Transverse colon (tissue), 4 donors: ENCODE measurements around the gene PAX5. TPM values are rescaled to one million over a fixed set of nuclear protein-coding genes. Genes with fewer than 3 reads are reported as not detected.

Source experiments
- DNase-seq: peaks from one replicate; pipeline ENCODE4 v3.0.0-alpha.2; 2019
- H3K27ac ChIP-seq, 4 donors: fragments of 200-600 bp; sonication (generic); 2 replicates each; pipeline ENCODE4 v1.5.1; 2016 to 2018; ENCODE audit warnings: inconsistent platforms in 4 of 4
- H3K27me3 ChIP-seq: fragments of 200-600 bp; sonication (generic); 2 replicates; pipeline ENCODE4 v1.5.1; 2017; ENCODE audit warnings: inconsistent platforms
- H3K36me3 ChIP-seq, 4 donors: fragments of 200-600 bp; sonication (generic); 2 replicates each; pipeline ENCODE4 v1.5.1; 2017 to 2019; ENCODE audit warnings: inconsistent platforms in 4 of 4
- H3K4me1 ChIP-seq, 4 donors: fragments of 200-600 bp; sonication (generic); 2 replicates each; pipeline ENCODE4 v1.5.1; 2017 to 2020; ENCODE audit warnings: inconsistent platforms in 4 of 4
- H3K4me3 ChIP-seq, 4 donors: fragments of 200-600 bp; sonication (generic); 1 replicate in 1 of 4; 2 replicates in 3 of 4; pipeline versions ENCODE4 v1.5.1 to v1.6.1; 2017 to 2019; ENCODE audit warnings: inconsistent platforms in 4 of 4
- H3K9me3 ChIP-seq, 2 donors: fragments of 200-600 bp; sonication (generic); 2 replicates each; pipeline ENCODE4 v1.5.1; 2017 to 2019; ENCODE audit warnings: inconsistent platforms in 2 of 2
- EP300 ChIP-seq: sonication (generic); formaldehyde crosslinking; IDR thresholded peaks from one replicate; pipeline ENCODE4 v1.6.1; 2017; ENCODE audit warnings: antibody characterized with exemption, low read depth
- POLR2A ChIP-seq: fragments of 450-650 bp; IDR thresholded peaks from one replicate; pipeline ENCODE4 v1.6.1; 2016; ENCODE audit warnings: antibody characterized with exemption, mild to moderate bottlenecking, moderate library complexity
- POLR2AphosphoS5 ChIP-seq, 3 donors: sonication (generic); formaldehyde crosslinking; IDR thresholded peaks; one replicate each; pipeline ENCODE4 v1.6.1; 2016; ENCODE audit warnings: antibody characterized with exemption in 3 of 3
- WGBS, 2 donors: methylation state at CpG; one replicate each; pipeline ENCODE4 v1.1.5; 2018; ENCODE audit warnings: low coverage in 1 of 2; 5-methylcytosine and 5-hydroxymethylcytosine counted together
- in situ Hi-C, 4 donors: fragments of 200-750 bp; cut with MboI; loops; one replicate each; pipeline versions ENCODE4 v1.15.0 to v1.15.1; 2017; ENCODE audit warnings: low sequenced_read_pairs in 3 of 4, low pct_ligation_motif_present in 1 of 4, low pct_unique_long_range_greater_than_20kb in 1 of 4
- intact Hi-C: fragments of 100-400 bp; cut with DNase I; formaldehyde crosslinking; loops from one replicate; pipeline ENCODE4 v1.15.1; 2023; ENCODE audit warnings: low total_unique reads
- total RNA-seq, 4 donors: library from RNA; depleted of rRNA; stranded (reverse); fragments of >200 nt; gene quantifications; one replicate each; pipeline ENCODE4 v1.1.0, GENCODE V29; 2016
- TF ChIP-seq, protein P1 (sequence below), 5 experiments: fragments of 200-600 bp in 3 of 5; fragments of 450-650 bp in 2 of 5; sonication (generic) in 3 of 5; IDR thresholded peaks; 1 replicate in 2 of 5; 2 replicates in 3 of 5; pipeline ENCODE4 v1.5.1; 2016 to 2017; ENCODE audit warnings: antibody characterized with exemption in 5 of 5, inconsistent platforms in 3 of 5, mild to moderate bottlenecking in 2 of 5, moderate library complexity in 1 of 5

Gene PAX5
- total RNA-seq, 4 donors from 2014 or later, result 2.4 to 3.7 TPM; not detected in 2

DNA sequence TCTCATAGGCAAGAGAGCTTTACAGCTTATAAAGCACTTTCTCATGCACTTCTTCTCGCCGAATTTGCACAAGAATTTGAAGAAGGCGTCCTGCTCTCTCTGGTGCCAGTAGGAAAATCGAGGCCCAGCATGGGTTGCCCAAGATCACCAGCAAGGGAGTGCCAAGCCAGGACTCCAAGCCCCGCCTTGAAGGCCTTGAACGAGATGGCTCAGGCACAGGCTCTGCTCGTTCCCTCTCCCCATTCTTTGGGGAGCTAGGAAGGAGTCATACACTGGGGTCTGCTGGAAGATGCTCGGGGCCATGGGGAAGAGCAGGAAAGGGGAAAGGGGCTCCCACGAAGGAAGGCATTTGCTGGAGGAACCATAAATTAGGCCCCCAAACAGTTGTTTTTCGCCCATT, 46.7 kb downstream of the PAX5 start:
- intact Hi-C loops (no loop called here), in situ Hi-C loops (no loop called here)
- H3K9me3 ChIP-seq, result peaks cover 0 to 10% of the 10 kb centered on the region in 2 donors
- WGBS, 2 donors, result 44% methylated on average over 10 of the region's 10 CpGs; no CpG with 5 or more reads in 1 of the 2 donors
- no peak for DNase-seq
- H3K36me3 ChIP-seq, result no peaks in the 10 kb centered on the region
- H3K4me3 ChIP-seq, result no peak overlapping the region
- no peak for TF ChIP-seq POLR2A
- no peak for TF ChIP-seq POLR2AphosphoS5 (IDR thresholded peaks at IDR 0.05)
- TF ChIP-seq, protein P1, sequence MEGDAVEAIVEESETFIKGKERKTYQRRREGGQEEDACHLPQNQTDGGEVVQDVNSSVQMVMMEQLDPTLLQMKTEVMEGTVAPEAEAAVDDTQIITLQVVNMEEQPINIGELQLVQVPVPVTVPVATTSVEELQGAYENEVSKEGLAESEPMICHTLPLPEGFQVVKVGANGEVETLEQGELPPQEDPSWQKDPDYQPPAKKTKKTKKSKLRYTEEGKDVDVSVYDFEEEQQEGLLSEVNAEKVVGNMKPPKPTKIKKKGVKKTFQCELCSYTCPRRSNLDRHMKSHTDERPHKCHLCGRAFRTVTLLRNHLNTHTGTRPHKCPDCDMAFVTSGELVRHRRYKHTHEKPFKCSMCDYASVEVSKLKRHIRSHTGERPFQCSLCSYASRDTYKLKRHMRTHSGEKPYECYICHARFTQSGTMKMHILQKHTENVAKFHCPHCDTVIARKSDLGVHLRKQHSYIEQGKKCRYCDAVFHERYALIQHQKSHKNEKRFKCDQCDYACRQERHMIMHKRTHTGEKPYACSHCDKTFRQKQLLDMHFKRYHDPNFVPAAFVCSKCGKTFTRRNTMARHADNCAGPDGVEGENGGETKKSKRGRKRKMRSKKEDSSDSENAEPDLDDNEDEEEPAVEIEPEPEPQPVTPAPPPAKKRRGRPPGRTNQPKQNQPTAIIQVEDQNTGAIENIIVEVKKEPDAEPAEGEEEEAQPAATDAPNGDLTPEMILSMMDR (IDR thresholded peaks at IDR 0.05), result no peak
- no peak for TF ChIP-seq EP300
- peaks cover 78% of the 10 kb centered on the region for H3K27me3 ChIP-seq
- no peak overlapping the region for H3K27ac ChIP-seq
- peaks cover 0 to 8% (median 3%) of the 10 kb centered on the region in 4 donors for H3K4me1 ChIP-seq

DNA sequence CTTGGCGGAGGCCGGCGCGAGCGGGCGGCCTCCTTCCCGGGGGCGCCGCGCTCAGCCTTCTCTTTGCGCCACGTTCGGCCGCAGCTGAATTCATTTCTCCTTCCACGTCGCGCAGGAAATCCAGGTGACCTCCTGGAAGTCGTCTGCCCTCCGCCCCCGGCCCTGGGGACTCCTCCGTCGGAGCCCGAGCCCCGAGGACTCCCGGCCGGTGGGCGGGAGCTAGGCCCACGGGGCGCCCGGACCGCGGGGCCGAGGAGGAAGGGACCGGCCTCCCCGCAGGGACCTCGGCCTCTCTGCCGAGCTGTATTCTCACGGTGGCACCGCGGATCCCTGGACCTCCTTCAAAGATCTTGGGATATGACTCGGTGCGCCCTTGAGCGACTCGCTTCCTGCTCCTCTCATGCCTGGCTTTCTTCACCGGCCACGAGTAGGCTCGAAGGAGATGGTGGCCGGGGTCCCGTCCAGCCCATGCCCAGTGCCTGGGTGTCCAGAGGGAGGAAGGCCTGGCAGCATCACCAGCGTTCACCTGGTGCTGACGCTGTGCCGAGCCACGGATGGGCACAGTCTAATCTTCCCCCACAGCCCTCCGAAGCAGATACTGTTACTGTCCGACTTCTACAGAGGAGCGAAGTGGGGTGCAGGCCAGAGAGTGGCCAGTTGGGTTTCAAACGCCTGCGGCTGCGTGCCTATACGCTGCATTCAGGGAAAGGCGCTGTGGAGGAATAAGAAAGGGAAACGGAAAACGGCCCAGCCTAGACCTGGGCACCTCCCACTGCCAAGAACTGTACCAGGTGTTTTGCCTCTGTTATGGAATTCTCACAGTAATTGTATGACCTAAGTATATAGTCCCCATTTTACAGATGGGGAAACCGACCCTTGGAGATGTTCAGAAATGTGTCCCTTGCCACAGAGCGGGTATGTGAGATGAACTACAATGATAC, 47.3 kb downstream of the PAX5 start:
- Histone ChIP-seq H3K27ac (no peak overlapping the region), H3K4me3 (peak overlapping the region in 1 of 4 donors; percentile 21), H3K4me1 (peaks cover 0 to 8% (median 3%) of the 10 kb centered on the region in 4 donors), H3K9me3 (peaks cover 0 to 9% of the 10 kb centered on the region in 2 donors), H3K36me3 (no peaks in the 10 kb centered on the region), H3K27me3 (peaks cover 85% of the 10 kb centered on the region)
- in situ Hi-C loops (no loop called here), intact Hi-C loops (no loop called here)
- 18% methylated on average over 65 of the region's 65 CpGs; no CpG with 5 or more reads in 1 of the 2 donors for WGBS, 2 donors
- DNase-seq, result no peak
- no peak for TF ChIP-seq POLR2A

GRCh38 chr9:36985769-36986467, 48.1 kb downstream of the PAX5 start:
- TF ChIP-seq EP300, result no peak
- TF ChIP-seq POLR2AphosphoS5 (IDR thresholded peaks at IDR 0.05), result no peak
- TF ChIP-seq, protein P1 (IDR thresholded peaks at IDR 0.05), result no peak
- no peak for TF ChIP-seq POLR2A
- intact Hi-C loops, result no loop called here
- Histone ChIP-seq H3K27ac (no peak overlapping the region), H3K36me3 (no peaks in the 10 kb centered on the region), H3K27me3 (peaks cover 89% of the 10 kb centered on the region), H3K4me1 (peaks cover 0 to 8% (median 3%) of the 10 kb centered on the region in 4 donors), H3K9me3 (peaks cover 0 to 1% of the 10 kb centered on the region in 2 donors), H3K4me3 (peak overlapping the region in 1 of 4 donors; percentile 21)
- DNase-seq, result no peak
- 34% methylated on average over 69 of the region's 70 CpGs; no CpG with 5 or more reads in 1 of the 2 donors for WGBS, 2 donors
- in situ Hi-C loops, result no loop called here

DNA sequence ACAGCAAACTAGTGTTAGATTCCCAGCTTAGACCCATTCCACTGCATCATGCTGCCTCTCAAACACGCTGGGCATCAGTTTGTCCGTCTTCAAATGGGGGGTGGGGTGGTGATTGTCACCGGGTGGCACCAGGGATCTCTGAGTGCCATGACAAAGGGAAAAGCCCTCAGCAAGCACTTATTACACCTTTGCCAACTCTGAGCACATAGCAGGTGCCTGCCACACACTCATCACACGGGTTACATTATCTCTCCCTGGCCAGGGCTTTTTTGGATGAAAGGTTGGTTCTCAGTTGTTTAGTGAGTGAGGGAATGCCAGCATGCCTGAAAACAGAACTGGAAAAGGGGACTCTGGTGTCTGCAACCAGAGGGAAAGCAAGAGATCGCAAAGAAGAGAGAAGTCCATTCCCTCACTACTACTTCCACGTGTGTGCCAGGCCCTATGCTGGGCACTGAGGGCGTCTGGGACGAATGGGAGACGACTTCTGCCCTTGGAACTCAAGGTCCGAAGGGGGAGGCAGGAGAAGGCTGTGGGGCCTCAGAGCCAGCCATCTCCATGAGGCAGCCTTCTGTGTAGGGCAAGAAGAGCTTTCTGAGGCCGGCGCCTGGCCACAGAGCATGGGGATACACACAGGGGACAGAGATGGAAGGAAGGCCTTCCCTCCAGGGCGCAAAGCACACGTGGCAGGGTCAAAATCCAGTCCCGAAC, 48.9 kb downstream of the PAX5 start:
- no peak overlapping the region for H3K27ac ChIP-seq
- TF ChIP-seq POLR2A (no peak), EP300 (no peak), POLR2AphosphoS5 (IDR thresholded peaks at IDR 0.05) (no peak)
- TF ChIP-seq, protein P1 (IDR thresholded peaks at IDR 0.05), result no peak
- no peak overlapping the region for H3K4me3 ChIP-seq
- 30 to 41% methylated on average over 8 to 15 of the region's 15 CpGs for WGBS, 2 donors
- DNase-seq, result no peak
- in situ Hi-C loops (no loop called here), intact Hi-C loops (no loop called here)
- no peaks in the 10 kb centered on the region for H3K9me3 ChIP-seq
- peaks cover 89% of the 10 kb centered on the region for H3K27me3 ChIP-seq
- H3K4me1 ChIP-seq, result peaks cover 0 to 8% (median 3%) of the 10 kb centered on the region in 4 donors
- H3K36me3 ChIP-seq, result no peaks in the 10 kb centered on the region
